Memory B cell (primary cell): ENCODE measurements around the gene IGSF11.
"Not testable (repeated sequence)": the region's sequence is repeated elsewhere in the genome, so short reads cannot be mapped to it uniquely, and the experiment has no call there.

Experiments used
- ATAC-seq: fragments of 150-1000 bp; cut with Tn5 transposase; 2 replicates; pipeline ENCODE4 v1.10.0; 2021; ENCODE audit warnings: low read depth, mild to moderate bottlenecking, moderate library complexity
- DNase-seq, 2 donors: peaks; one replicate each; pipeline ENCODE4 v3.0.0; 2022; ENCODE audit warnings: low spot score in 2 of 2
- H3K27ac Mint-ChIP-seq: one replicate; pipeline ENCODE4 v1.8.0; 2022; ENCODE audit warnings: mild to moderate bottlenecking, moderate library complexity, mixed read lengths
- H3K27me3 Mint-ChIP-seq: one replicate; pipeline ENCODE4 v1.8.0; 2022; ENCODE audit warnings: mixed read lengths
- H3K36me3 Mint-ChIP-seq: one replicate; pipeline ENCODE4 v1.8.0; 2022; ENCODE audit warnings: mild to moderate bottlenecking, mixed read lengths
- H3K4me1 Mint-ChIP-seq: one replicate; pipeline ENCODE4 v1.8.0; 2022; ENCODE audit warnings: mixed read lengths
- H3K4me3 Mint-ChIP-seq: one replicate; pipeline ENCODE4 v1.8.0; 2022; ENCODE audit warnings: mild to moderate bottlenecking, moderate library complexity, mixed read lengths
- H3K9me3 Mint-ChIP-seq: one replicate; pipeline ENCODE4 v1.8.0; 2022; ENCODE audit warnings: mixed read lengths

Gene IGSF11

GRCh38 chr3:118980832-118981231, 53.8 kb downstream of the IGSF11 start:
- H3K36me3 Mint-ChIP-seq = no peaks in the 10 kb centered on the region
- DNase-seq (no peak), ATAC-seq (no peak)
- H3K27ac Mint-ChIP-seq = no peak overlapping the region
- H3K9me3 Mint-ChIP-seq = no peaks in the 10 kb centered on the region
- H3K27me3 Mint-ChIP-seq = peaks cover 16% of the 10 kb centered on the region
- no peak overlapping the region for H3K4me3 Mint-ChIP-seq
- no peaks in the 10 kb centered on the region for H3K4me1 Mint-ChIP-seq

GRCh38 chr3:118978393-118978758, 56.3 kb downstream of the IGSF11 start:
- H3K9me3 Mint-ChIP-seq = no peaks in the 10 kb centered on the region
- peaks cover 15% of the 10 kb centered on the region for H3K27me3 Mint-ChIP-seq
- H3K4me1 Mint-ChIP-seq = no peaks in the 10 kb centered on the region
- no peak for DNase-seq
- no peak overlapping the region for H3K4me3 Mint-ChIP-seq
- ATAC-seq = no peak
- H3K27ac Mint-ChIP-seq = no peak overlapping the region
- H3K36me3 Mint-ChIP-seq = no peaks in the 10 kb centered on the region

DNA sequence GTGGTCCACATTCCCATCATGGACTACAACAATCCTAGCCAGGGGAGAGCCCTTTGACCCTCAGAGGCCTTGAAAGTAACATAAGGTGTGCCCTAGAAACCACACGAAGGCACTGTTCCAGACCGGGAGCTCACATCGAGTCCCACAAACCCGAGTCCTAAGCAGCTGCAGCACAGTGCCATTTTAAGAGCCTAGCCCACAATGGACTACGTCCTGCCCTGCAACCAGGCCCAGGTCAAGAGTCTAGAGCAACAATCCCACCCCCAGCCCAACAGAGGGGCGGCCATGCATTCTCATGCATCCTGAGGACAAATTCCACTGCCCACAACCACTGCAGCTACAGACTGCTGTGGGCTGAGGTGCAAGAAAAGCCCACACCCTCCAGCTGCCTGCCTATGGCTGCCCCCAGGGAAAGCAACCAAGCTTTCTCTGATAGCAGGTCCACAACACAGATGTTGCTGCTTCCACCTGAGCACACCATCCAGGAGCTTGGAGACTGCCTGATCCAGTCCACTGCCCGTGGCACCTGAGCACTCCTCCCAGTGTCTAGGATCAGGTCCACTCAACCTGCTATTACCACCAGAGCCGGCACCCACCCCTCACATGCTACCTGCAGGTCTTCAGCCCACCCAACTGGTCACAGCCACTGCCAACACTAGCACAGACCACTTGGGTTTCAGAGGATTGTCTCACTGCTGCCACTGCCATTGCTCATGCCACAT, 56.8 kb downstream of the IGSF11 start:
- H3K9me3 Mint-ChIP-seq = no peaks in the 10 kb centered on the region
- DNase-seq (no peak), ATAC-seq (no peak)
- no peak overlapping the region for H3K27ac Mint-ChIP-seq
- peaks cover 17% of the 10 kb centered on the region for H3K27me3 Mint-ChIP-seq
- H3K4me3 Mint-ChIP-seq = no peak overlapping the region
- no peaks in the 10 kb centered on the region for H3K4me1 Mint-ChIP-seq
- no peaks in the 10 kb centered on the region for H3K36me3 Mint-ChIP-seq

DNA sequence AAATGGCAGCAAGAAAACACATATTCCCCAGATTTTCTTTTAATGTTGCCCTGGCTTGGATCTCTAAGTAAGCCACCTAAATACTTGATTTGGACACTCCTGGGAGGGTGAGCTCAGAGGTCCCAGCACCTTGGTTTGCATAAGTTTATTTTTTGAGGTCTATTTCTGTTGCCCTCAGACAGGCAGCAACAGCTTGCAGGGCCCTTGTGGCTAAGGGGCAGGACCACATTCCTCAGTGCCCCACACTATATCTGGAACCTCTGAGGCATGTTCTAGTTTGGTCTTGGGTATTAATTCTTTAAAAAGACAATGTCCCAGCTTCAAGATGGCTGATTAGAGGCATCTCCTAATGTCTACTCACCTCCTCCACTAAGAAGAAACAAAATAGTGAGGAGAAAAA, 57.5 kb downstream of the IGSF11 start:
- H3K27me3 Mint-ChIP-seq = peaks cover 17% of the 10 kb centered on the region
- H3K27ac Mint-ChIP-seq = no peak overlapping the region
- no peak overlapping the region for H3K4me3 Mint-ChIP-seq
- no peak for DNase-seq
- H3K4me1 Mint-ChIP-seq = no peaks in the 10 kb centered on the region
- H3K36me3 Mint-ChIP-seq = no peaks in the 10 kb centered on the region
- ATAC-seq = no peak
- H3K9me3 Mint-ChIP-seq = no peaks in the 10 kb centered on the region

GRCh38 chr3:118975476-118975875, 59.2 kb downstream of the IGSF11 start:
- not testable (repeated sequence) for H3K36me3 Mint-ChIP-seq, H3K27ac Mint-ChIP-seq, DNase-seq, H3K9me3 Mint-ChIP-seq, ATAC-seq, H3K4me3 Mint-ChIP-seq, H3K4me1 Mint-ChIP-seq
- H3K27me3 Mint-ChIP-seq = peaks cover 12% of the 10 kb centered on the region

DNA sequence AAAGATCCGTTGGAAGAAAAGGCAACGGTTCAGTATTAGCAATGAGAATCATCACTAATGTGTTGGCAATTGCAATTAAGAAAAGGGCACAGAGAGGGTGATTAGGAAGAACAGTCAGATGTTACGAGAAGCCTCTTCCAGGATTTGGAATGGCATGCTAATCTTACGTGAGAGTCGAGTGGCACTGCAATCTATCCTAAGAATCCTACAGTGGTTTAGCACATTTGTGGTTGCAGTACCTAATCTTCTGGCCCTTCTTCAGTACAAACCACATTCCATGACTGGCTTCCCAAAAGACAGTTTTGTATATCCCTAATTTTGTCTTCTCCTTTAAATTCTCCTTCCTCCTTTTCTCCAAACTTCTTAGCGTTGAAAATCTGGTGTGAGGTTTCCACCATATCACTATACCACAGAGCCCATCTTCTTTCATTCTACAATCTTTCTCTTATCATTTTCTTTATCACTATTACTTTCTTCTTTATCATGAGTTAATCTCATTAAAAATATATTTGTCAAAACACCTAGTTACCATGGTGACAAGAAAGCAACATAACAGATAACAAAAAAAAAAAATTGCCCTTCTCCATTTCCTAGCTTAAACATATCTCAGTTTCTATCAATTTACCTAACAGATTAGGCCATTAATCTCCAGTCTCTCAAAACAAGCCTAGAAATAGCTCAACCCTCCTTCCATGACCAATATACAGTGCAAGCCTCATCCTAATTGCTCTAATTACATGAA, 60.1 kb downstream of the IGSF11 start:
- Mint-ChIP-seq H3K4me3 (no peak overlapping the region), H3K4me1 (no peaks in the 10 kb centered on the region), H3K27me3 (peaks cover 13% of the 10 kb centered on the region), H3K36me3 (no peaks in the 10 kb centered on the region), H3K27ac (no peak overlapping the region), H3K9me3 (no peaks in the 10 kb centered on the region)
- DNase-seq (no peak), ATAC-seq (no peak)

- ATAC-seq (no peak), DNase-seq (no peak)
- Mint-ChIP-seq H3K27ac (no peak overlapping the region), H3K4me1 (no peaks in the 10 kb centered on the region), H3K27me3 (peaks cover 12% of the 10 kb centered on the region), H3K9me3 (no peaks in the 10 kb centered on the region), H3K36me3 (no peaks in the 10 kb centered on the region), H3K4me3 (no peak overlapping the region)
Observed at GRCh38 chr3:118973050-118973449, 61.6 kb downstream of the IGSF11 start.

- H3K36me3 Mint-ChIP-seq = no peaks in the 10 kb centered on the region
- H3K27me3 Mint-ChIP-seq = peaks cover 12% of the 10 kb centered on the region
- no peak overlapping the region for H3K27ac Mint-ChIP-seq
- H3K4me1 Mint-ChIP-seq = no peaks in the 10 kb centered on the region
- no peak overlapping the region for H3K4me3 Mint-ChIP-seq
- DNase-seq (no peak), ATAC-seq (no peak)
- H3K9me3 Mint-ChIP-seq = no peaks in the 10 kb centered on the region
Observed at GRCh38 chr3:118970819-118971218, 63.8 kb downstream of the IGSF11 start.

- no peak for ATAC-seq
- no peak for DNase-seq
- Mint-ChIP-seq H3K36me3 (no peaks in the 10 kb centered on the region), H3K27ac (no peak overlapping the region), H3K9me3 (no peaks in the 10 kb centered on the region), H3K27me3 (peaks cover 14% of the 10 kb centered on the region), H3K4me1 (no peaks in the 10 kb centered on the region), H3K4me3 (no peak overlapping the region)
Observed at GRCh38 chr3:118968640-118969039, 66.0 kb downstream of the IGSF11 start.

GRCh38 chr3:118968111-118968510, 66.5 kb downstream of the IGSF11 start:
- ATAC-seq = peak; percentile 14
- H3K4me3 Mint-ChIP-seq = no peak overlapping the region

DNA sequence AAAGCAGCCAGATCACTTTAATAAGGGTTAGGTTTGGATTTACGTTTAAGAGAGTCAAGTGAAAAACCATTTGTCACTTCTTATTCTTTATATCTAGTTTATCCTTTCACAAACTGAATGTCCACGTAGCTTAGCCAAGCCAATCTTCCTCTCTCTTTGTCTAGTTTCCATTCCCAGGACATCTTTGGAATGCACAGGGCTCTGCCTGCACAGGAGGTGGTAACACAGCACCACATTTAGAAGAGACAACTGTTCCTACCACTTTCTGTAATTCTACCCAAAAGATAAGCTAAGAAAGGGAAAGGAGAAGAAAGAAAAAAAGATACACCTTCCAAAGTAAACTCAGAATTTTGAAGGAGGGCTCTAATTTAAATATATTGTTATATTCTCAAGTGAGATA, 67.9 kb downstream of the IGSF11 start:
- DNase-seq = no peak
- Mint-ChIP-seq H3K4me1 (no peaks in the 10 kb centered on the region), H3K9me3 (no peaks in the 10 kb centered on the region), H3K36me3 (no peaks in the 10 kb centered on the region), H3K4me3 (no peak overlapping the region), H3K27me3 (peaks cover 11% of the 10 kb centered on the region), H3K27ac (no peak overlapping the region)
- no peak for ATAC-seq

More at GRCh38 chr3:118968111-118968510, 66.5 kb downstream of the IGSF11 start:
- Mint-ChIP-seq H3K9me3 (no peaks in the 10 kb centered on the region), H3K4me1 (no peaks in the 10 kb centered on the region), H3K27me3 (peaks cover 12% of the 10 kb centered on the region), H3K27ac (no peak overlapping the region), H3K36me3 (no peaks in the 10 kb centered on the region)
- DNase-seq = no peak

DNA sequence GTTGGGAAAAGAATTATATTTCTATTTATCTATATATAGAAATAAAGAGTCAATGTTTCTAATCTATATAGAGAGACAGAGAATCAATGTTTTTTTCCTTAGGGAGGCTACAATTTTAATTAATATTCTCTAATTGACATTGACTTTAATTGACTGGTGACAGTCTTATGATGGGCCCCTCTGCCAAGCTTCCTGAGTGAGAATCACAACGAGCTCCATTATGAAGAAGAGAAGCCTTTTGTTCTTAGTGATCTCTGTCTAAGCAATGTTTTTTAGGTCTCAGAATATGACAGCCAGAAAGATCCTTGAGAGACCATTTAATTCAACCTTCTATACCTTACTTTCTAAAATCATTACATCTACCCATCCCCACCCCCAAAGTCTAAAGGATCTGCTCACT, 70.9 kb downstream of the IGSF11 start:
- DNase-seq = no peak
- H3K27me3 Mint-ChIP-seq = peaks cover 11% of the 10 kb centered on the region
- peaks cover 1% of the 10 kb centered on the region for H3K9me3 Mint-ChIP-seq
- no peak for ATAC-seq
- H3K4me1 Mint-ChIP-seq = no peaks in the 10 kb centered on the region
- H3K36me3 Mint-ChIP-seq = no peaks in the 10 kb centered on the region
- no peak overlapping the region for H3K27ac Mint-ChIP-seq
- no peak overlapping the region for H3K4me3 Mint-ChIP-seq

- DNase-seq (no peak), ATAC-seq (no peak)
- Mint-ChIP-seq H3K27me3 (peaks cover 9% of the 10 kb centered on the region), H3K4me1 (no peaks in the 10 kb centered on the region), H3K27ac (no peak overlapping the region), H3K36me3 (no peaks in the 10 kb centered on the region), H3K9me3 (peaks cover 1% of the 10 kb centered on the region), H3K4me3 (no peak overlapping the region)
Observed at GRCh38 chr3:118960876-118961450, 73.7 kb downstream of the IGSF11 start.

GRCh38 chr3:118955914-118956556, 78.6 kb downstream of the IGSF11 start:
- Mint-ChIP-seq H3K27me3 (peaks cover 10% of the 10 kb centered on the region), H3K4me1 (no peaks in the 10 kb centered on the region), H3K4me3 (no peak overlapping the region), H3K36me3 (no peaks in the 10 kb centered on the region), H3K9me3 (peaks cover 1% of the 10 kb centered on the region), H3K27ac (no peak overlapping the region)
- ATAC-seq = no peak
- no peak for DNase-seq
